HepG2 (cell line): ENCODE data around the gene DENND2D. TPM values are rescaled to one million over a fixed set of nuclear protein-coding genes. Genes with fewer than 3 reads are reported as not detected.

Experiments
- KDM3A ChIP-seq: IDR thresholded peaks from 2 replicates; pipeline ENCODE4 v1.6.1; 2018; ENCODE audit warnings: low read depth, missing compliant biosample characterization
- MIXL1 ChIP-seq: IDR thresholded peaks from 2 replicates; pipeline ENCODE4 v1.6.1; 2016
- NCOA1 ChIP-seq: sonication (generic); formaldehyde crosslinking; IDR thresholded peaks from 2 replicates; pipeline ENCODE4 v1.9.0; 2021; ENCODE audit warnings: missing genetic modification reagents
- NFAT5 ChIP-seq: sonication (generic); formaldehyde crosslinking; IDR thresholded peaks from 2 replicates; pipeline ENCODE4 v1.4.0; 2020; ENCODE audit warnings: missing genetic modification reagents
- RERE ChIP-seq: IDR thresholded peaks from 2 replicates; pipeline ENCODE4 v1.6.1; 2016; ENCODE audit warnings: low read depth, missing genetic modification reagents, missing compliant biosample characterization
- ZNF446 ChIP-seq: sonication (generic); formaldehyde crosslinking; IDR thresholded peaks from 2 replicates; pipeline ENCODE4 v1.5.0; 2020; ENCODE audit warnings: mild to moderate bottlenecking, missing genetic modification reagents
- ZNF460 ChIP-seq: sonication (generic); formaldehyde crosslinking; IDR thresholded peaks from 2 replicates; pipeline ENCODE4 v1.5.1; 2020; ENCODE audit warnings: missing genetic modification reagents, mild to moderate bottlenecking, borderline replicate concordance
- ZNF563 ChIP-seq: sonication (generic); formaldehyde crosslinking; IDR thresholded peaks from 2 replicates; pipeline ENCODE4 v1.8.0; 2022; ENCODE audit warnings: mild to moderate bottlenecking, moderate library complexity, missing genetic modification reagents
- ZNF770 ChIP-seq: sonication (generic); formaldehyde crosslinking; IDR thresholded peaks from 2 replicates; pipeline ENCODE4 v1.5.0; 2020; ENCODE audit warnings: mild to moderate bottlenecking, missing genetic modification reagents
- polyA plus RNA-seq, 8 experiments: library from polyadenylated mRNA; depleted of rRNA in 3 of 8; stranded (reverse) in 7 of 8; unstranded in 1 of 8; fragments of >200 nt; fragmentation: Illumina TruSeq in 4 of 8; extraction: Trizol in 4 of 8; gene quantifications; 2 replicates each; pipeline versions ENCODE4 v1.2.1 to v1.2.3, GENCODE V29; 2011 to 2016; ENCODE audit warnings: low read depth in 4 of 8, missing spikeins in 1 of 8, mixed read lengths in 1 of 8; ENCODE audit not compliant: insufficient read depth in 1 of 8
- total RNA-seq, 5 experiments: library from RNA; depleted of rRNA; stranded (reverse); fragments of >200 nt; fragmentation: Illumina TruSeq; extraction: Trizol; gene quantifications; 2 replicates each; pipeline ENCODE4 v1.2.3, GENCODE V29; 2016; ENCODE audit warnings: low read depth in 1 of 5
- TF ChIP-seq, protein P1 (sequence below): sonication (generic); formaldehyde crosslinking; IDR thresholded peaks from 2 replicates; pipeline ENCODE4 v1.5.0; 2020; ENCODE audit warnings: missing genetic modification reagents
- TF ChIP-seq, protein P2 (sequence below): sonication (generic); formaldehyde crosslinking; IDR thresholded peaks from 2 replicates; pipeline ENCODE4 v1.4.0; 2020; ENCODE audit warnings: missing genetic modification reagents, borderline replicate concordance

Gene DENND2D
- total and polyA plus RNA-seq, 2 of the 13 experiments (the other 11 are each of a cell fraction or from before 2014, with no cell fraction given) = 0.04 TPM; not detected in 1

GRCh38 chr1:111139324-111139955, 61.0 kb downstream of the DENND2D start (continued):
- TF ChIP-seq, protein P1, sequence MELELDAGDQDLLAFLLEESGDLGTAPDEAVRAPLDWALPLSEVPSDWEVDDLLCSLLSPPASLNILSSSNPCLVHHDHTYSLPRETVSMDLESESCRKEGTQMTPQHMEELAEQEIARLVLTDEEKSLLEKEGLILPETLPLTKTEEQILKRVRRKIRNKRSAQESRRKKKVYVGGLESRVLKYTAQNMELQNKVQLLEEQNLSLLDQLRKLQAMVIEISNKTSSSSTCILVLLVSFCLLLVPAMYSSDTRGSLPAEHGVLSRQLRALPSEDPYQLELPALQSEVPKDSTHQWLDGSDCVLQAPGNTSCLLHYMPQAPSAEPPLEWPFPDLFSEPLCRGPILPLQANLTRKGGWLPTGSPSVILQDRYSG = no peak
- TF ChIP-seq ZNF563 (CRISPR knock-in tag) (peak; percentile 84; the same call in 1 of the 2 replicates), NCOA1 (CRISPR knock-in tag) (no peak), MIXL1 (CRISPR knock-in tag) (peak; percentile 11; the same call in 1 of the 2 replicates), ZNF446 (CRISPR knock-in tag) (peak; percentile 73; the same call in 1 of the 2 replicates), KDM3A (CRISPR knock-in tag) (0 out of 2 replicates have a peak, but pooled peaks have one; percentile 8), ZNF460 (CRISPR knock-in tag) (no peak), RERE (CRISPR knock-in tag) (0 out of 2 replicates have a peak, but pooled peaks have one; percentile 4), NFAT5 (CRISPR knock-in tag) (no peak), ZNF770 (no peak)
- TF ChIP-seq, protein P2, sequence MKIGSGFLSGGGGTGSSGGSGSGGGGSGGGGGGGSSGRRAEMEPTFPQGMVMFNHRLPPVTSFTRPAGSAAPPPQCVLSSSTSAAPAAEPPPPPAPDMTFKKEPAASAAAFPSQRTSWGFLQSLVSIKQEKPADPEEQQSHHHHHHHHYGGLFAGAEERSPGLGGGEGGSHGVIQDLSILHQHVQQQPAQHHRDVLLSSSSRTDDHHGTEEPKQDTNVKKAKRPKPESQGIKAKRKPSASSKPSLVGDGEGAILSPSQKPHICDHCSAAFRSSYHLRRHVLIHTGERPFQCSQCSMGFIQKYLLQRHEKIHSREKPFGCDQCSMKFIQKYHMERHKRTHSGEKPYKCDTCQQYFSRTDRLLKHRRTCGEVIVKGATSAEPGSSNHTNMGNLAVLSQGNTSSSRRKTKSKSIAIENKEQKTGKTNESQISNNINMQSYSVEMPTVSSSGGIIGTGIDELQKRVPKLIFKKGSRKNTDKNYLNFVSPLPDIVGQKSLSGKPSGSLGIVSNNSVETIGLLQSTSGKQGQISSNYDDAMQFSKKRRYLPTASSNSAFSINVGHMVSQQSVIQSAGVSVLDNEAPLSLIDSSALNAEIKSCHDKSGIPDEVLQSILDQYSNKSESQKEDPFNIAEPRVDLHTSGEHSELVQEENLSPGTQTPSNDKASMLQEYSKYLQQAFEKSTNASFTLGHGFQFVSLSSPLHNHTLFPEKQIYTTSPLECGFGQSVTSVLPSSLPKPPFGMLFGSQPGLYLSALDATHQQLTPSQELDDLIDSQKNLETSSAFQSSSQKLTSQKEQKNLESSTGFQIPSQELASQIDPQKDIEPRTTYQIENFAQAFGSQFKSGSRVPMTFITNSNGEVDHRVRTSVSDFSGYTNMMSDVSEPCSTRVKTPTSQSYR = peak; percentile 92
